Fibroblast of villous mesenchyme (primary cell): ENCODE results near the gene NOS2. TPM values are rescaled to one million over a fixed set of nuclear protein-coding genes. Genes with fewer than 3 reads are reported as not detected.

Experiments used
- DNase-seq: peaks from one replicate; pipeline ENCODE4 v3.0.0-alpha.2; 2010; ENCODE audit warnings: low read depth
- H3K4me3 ChIP-seq: 2 replicates; pipeline ENCODE4 v1.5.1; 2011; ENCODE audit warnings: low read depth, mild to moderate bottlenecking, low read length
- total RNA-seq: library from RNA; depleted of rRNA; stranded (reverse); fragments of >200 nt; gene quantifications from 2 replicates; pipeline ENCODE4 v1.2.3, GENCODE V29; 2012
- TF ChIP-seq, protein P1 (sequence below): IDR thresholded peaks from 2 replicates; pipeline ENCODE4 v1.5.1; 2012; ENCODE audit warnings: low read depth, mild to moderate bottlenecking, low read length; ENCODE audit not compliant: insufficient read depth

The NOS2 gene
- total RNA-seq, 1 donor, result not detected

- peak overlapping the region; percentile 43 for H3K4me3 ChIP-seq
- TF ChIP-seq, protein P1, sequence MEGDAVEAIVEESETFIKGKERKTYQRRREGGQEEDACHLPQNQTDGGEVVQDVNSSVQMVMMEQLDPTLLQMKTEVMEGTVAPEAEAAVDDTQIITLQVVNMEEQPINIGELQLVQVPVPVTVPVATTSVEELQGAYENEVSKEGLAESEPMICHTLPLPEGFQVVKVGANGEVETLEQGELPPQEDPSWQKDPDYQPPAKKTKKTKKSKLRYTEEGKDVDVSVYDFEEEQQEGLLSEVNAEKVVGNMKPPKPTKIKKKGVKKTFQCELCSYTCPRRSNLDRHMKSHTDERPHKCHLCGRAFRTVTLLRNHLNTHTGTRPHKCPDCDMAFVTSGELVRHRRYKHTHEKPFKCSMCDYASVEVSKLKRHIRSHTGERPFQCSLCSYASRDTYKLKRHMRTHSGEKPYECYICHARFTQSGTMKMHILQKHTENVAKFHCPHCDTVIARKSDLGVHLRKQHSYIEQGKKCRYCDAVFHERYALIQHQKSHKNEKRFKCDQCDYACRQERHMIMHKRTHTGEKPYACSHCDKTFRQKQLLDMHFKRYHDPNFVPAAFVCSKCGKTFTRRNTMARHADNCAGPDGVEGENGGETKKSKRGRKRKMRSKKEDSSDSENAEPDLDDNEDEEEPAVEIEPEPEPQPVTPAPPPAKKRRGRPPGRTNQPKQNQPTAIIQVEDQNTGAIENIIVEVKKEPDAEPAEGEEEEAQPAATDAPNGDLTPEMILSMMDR, result peak; percentile 87
- peak; percentile 88 for DNase-seq
Observed at GRCh38 chr17:27805520-27806146, 5.3 kb upstream of the NOS2 start.

DNA sequence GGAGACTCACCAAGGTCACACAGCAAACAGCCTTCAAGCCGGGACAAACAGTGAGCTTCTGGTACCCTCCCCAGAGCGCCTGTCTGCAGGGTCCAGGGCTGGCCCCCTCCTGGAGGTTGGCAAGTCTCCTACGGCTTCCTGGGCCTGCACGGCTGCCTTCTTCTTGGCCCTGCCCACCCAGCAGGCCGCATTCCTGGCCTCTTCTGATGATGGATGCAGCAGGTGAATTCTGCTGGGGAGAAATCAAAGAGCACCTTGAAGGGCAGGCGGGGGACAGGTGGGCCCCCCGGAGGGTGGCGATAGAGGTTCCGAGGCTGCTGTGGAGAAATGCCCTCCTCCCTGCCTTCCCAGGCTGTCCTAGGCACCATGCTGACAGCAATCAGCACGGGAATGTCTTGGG, 3.8 kb upstream of the NOS2 start:
- no peak overlapping the region for H3K4me3 ChIP-seq
- TF ChIP-seq, protein P1, result no peak
- no peak for DNase-seq

- TF ChIP-seq, protein P1, result no peak
- DNase-seq, result no peak
- H3K4me3 ChIP-seq, result no peak overlapping the region
Observed at GRCh38 chr17:27802962-27803680, 2.8 kb upstream of the NOS2 start.

DNA sequence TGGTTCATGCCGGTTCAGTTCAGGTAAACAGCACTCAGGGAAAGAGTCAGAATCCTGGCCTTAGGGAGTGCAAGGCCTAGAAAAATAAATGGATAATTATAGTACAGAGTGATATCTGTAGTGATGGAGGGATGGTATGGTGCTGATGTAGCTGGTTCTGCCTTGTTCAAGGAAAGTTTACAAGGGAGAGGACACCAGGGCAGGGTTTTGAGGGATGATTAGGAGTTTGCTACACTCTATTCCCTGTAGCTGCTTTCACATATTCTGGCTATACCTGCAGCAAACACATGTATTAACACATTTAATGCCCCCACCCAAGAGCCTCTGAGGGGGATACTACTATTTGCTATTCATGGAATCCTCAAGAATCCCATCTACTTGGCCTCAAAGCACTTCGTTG, 1.7 kb upstream of the NOS2 start:
- no peak overlapping the region for H3K4me3 ChIP-seq
- TF ChIP-seq, protein P1, result no peak
- no peak for DNase-seq

GRCh38 chr17:27798376-27798775, 2.0 kb downstream of the NOS2 start:
- TF ChIP-seq, protein P1, result no peak
- H3K4me3 ChIP-seq, result no peak overlapping the region
- DNase-seq, result no peak

- H3K4me3 ChIP-seq, result no peak overlapping the region
- TF ChIP-seq, protein P1, result no peak
- no peak for DNase-seq
Observed at GRCh38 chr17:27797390-27798091, 2.8 kb downstream of the NOS2 start.
